WTC11 (cell line): ENCODE data around the gene KIF3C.

Experiments used
- CTCF ChIP-seq: fragments of 200-600 bp; IDR thresholded peaks from 2 replicates; pipeline ENCODE4 v1.8.0; 2022; ENCODE audit warnings: antibody characterized with exemption
- E2F5 ChIP-seq: sonication (generic); formaldehyde crosslinking; IDR thresholded peaks from 2 replicates; pipeline ENCODE4 v1.8.1; 2022; ENCODE audit warnings: mild to moderate bottlenecking, moderate library complexity, missing genetic modification reagents
- ELF4 ChIP-seq: sonication (generic); formaldehyde crosslinking; IDR thresholded peaks from 2 replicates; pipeline ENCODE4 v1.8.1; 2022; ENCODE audit warnings: low read depth, mild to moderate bottlenecking, moderate library complexity, missing genetic modification reagents
- ESRRA ChIP-seq: sonication (generic); formaldehyde crosslinking; IDR thresholded peaks from 2 replicates; pipeline ENCODE4 v1.8.1; 2022; ENCODE audit warnings: mild to moderate bottlenecking, missing genetic modification reagents, borderline replicate concordance
- FOXK1 ChIP-seq: sonication (generic); formaldehyde crosslinking; IDR thresholded peaks from 2 replicates; pipeline ENCODE4 v1.8.0; 2022; ENCODE audit warnings: mild to moderate bottlenecking, moderate library complexity, missing genetic modification reagents
- FOXP4 ChIP-seq: sonication (generic); formaldehyde crosslinking; IDR thresholded peaks from 2 replicates; pipeline ENCODE4 v1.8.0; 2022; ENCODE audit warnings: mild to moderate bottlenecking, missing genetic modification reagents
- JUN ChIP-seq: sonication (generic); formaldehyde crosslinking; IDR thresholded peaks from 2 replicates; pipeline ENCODE4 v1.8.0; 2023; ENCODE audit warnings: mild to moderate bottlenecking, missing genetic modification reagents
- MLX ChIP-seq: sonication (generic); formaldehyde crosslinking; IDR thresholded peaks from 2 replicates; pipeline ENCODE4 v1.8.1; 2023; ENCODE audit warnings: mild to moderate bottlenecking, missing genetic modification reagents, moderate library complexity
- NFE2L1 ChIP-seq: sonication (generic); formaldehyde crosslinking; IDR thresholded peaks from 2 replicates; pipeline ENCODE4 v1.8.1; 2023; ENCODE audit warnings: missing genetic modification reagents
- SP1 ChIP-seq: sonication (generic); formaldehyde crosslinking; conservative IDR thresholded peaks from 2 replicates; pipeline ENCODE4 v1.8.1; 2022; ENCODE audit warnings: missing genetic modification reagents
- TEAD4 ChIP-seq: sonication (generic); formaldehyde crosslinking; IDR thresholded peaks from 2 replicates; pipeline ENCODE4 v1.8.0; 2022; ENCODE audit warnings: mild to moderate bottlenecking, missing genetic modification reagents
- ZNF317 ChIP-seq: sonication (generic); formaldehyde crosslinking; IDR thresholded peaks from 2 replicates; pipeline ENCODE4 v1.8.1; 2023; ENCODE audit warnings: low read depth, mild to moderate bottlenecking, moderate library complexity, missing genetic modification reagents, borderline replicate concordance
- ZNF423 ChIP-seq: fragments of 250-450 bp; sonication (Bioruptor Pico); IDR thresholded peaks from 2 replicates; pipeline ENCODE4 v2.1.2; 2022; ENCODE audit warnings: mild to moderate bottlenecking, moderate library complexity
- ZNF425 ChIP-seq: fragments of 250-450 bp; sonication (Bioruptor Pico); conservative IDR thresholded peaks from 2 replicates; pipeline ENCODE4 v1.9.0; 2021; ENCODE audit warnings: mild to moderate bottlenecking

- TF ChIP-seq ESRRA (CRISPR knock-in tag) (no peak), CTCF (no peak), JUN (no peak), MLX (CRISPR knock-in tag) (no peak), ZNF425 (no peak), NFE2L1 (CRISPR knock-in tag) (no peak), ZNF423 (CRISPR knock-in tag) (no peak), E2F5 (CRISPR knock-in tag) (no peak), SP1 (CRISPR knock-in tag) (no peak), TEAD4 (no peak), ZNF317 (CRISPR knock-in tag) (no peak), FOXP4 (CRISPR knock-in tag) (no peak), ELF4 (no peak), FOXK1 (CRISPR knock-in tag) (no peak)
Observed at GRCh38 chr2:25991965-25992364, 9.7 kb upstream of the KIF3C start.
